Memory B cell (primary cell): Measurements from ENCODE around the gene CST6.
A peak's percentile ranks its signal among the peaks of the same experiment; 100 is the strongest.

Source experiments
- ATAC-seq: fragments of 150-1000 bp; cut with Tn5 transposase; 2 replicates; pipeline ENCODE4 v1.10.0; 2021; ENCODE audit warnings: low read depth, mild to moderate bottlenecking, moderate library complexity
- DNase-seq, 2 donors: peaks; one replicate each; pipeline ENCODE4 v3.0.0; 2022; ENCODE audit warnings: low spot score in 2 of 2
- H3K27ac Mint-ChIP-seq: one replicate; pipeline ENCODE4 v1.8.0; 2022; ENCODE audit warnings: mild to moderate bottlenecking, moderate library complexity, mixed read lengths
- H3K27me3 Mint-ChIP-seq: one replicate; pipeline ENCODE4 v1.8.0; 2022; ENCODE audit warnings: mixed read lengths
- H3K36me3 Mint-ChIP-seq: one replicate; pipeline ENCODE4 v1.8.0; 2022; ENCODE audit warnings: mild to moderate bottlenecking, mixed read lengths
- H3K4me1 Mint-ChIP-seq: one replicate; pipeline ENCODE4 v1.8.0; 2022; ENCODE audit warnings: mixed read lengths
- H3K4me3 Mint-ChIP-seq: one replicate; pipeline ENCODE4 v1.8.0; 2022; ENCODE audit warnings: mild to moderate bottlenecking, moderate library complexity, mixed read lengths
- H3K9me3 Mint-ChIP-seq: one replicate; pipeline ENCODE4 v1.8.0; 2022; ENCODE audit warnings: mixed read lengths

CST6 gene

DNA sequence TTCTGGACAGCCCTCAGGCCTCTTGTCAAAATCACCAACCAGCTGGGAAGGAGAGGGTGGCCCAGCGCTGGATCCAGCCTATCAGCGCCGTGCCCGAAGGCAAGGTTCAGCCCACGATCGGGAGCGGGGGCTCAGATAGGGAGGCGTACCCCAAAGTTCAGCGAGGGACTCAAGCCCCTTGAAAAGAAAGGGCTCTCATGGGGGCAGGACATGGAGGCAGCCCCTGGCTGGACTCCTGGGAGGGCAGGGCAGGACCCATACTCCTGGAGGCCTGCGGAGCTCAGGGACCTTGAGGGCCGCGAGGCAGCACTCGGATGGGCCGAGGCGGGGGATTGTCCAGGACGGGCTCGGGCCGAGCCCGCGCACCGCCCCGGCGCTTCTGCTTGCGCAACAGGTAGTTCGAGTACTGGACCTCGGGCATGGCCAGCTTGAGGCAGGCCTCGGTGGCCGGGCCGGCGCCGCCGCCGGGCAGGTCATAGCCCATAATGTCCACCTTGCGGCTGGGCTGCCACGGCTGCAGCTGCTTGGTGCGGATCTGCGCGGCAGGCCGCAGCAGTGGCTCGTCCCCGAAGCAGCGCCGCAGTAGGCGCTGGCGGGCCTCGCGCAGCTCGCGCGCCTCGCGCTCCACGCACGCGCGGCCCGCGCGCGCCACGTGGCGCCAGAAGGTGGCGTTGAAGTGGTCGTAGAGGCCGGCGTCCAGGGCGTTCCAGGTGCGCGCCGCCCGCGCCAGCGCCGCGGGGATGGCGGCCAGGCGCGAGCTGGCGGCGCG, 30.6 kb downstream of the CST6 start:
- Mint-ChIP-seq H3K27ac (no peak overlapping the region), H3K27me3 (no peaks in the 10 kb centered on the region), H3K4me3 (no peak overlapping the region), H3K9me3 (no peaks in the 10 kb centered on the region), H3K36me3 (no peaks in the 10 kb centered on the region), H3K4me1 (peaks cover 5% of the 10 kb centered on the region)
- ATAC-seq (no peak), DNase-seq (no peak)

DNA sequence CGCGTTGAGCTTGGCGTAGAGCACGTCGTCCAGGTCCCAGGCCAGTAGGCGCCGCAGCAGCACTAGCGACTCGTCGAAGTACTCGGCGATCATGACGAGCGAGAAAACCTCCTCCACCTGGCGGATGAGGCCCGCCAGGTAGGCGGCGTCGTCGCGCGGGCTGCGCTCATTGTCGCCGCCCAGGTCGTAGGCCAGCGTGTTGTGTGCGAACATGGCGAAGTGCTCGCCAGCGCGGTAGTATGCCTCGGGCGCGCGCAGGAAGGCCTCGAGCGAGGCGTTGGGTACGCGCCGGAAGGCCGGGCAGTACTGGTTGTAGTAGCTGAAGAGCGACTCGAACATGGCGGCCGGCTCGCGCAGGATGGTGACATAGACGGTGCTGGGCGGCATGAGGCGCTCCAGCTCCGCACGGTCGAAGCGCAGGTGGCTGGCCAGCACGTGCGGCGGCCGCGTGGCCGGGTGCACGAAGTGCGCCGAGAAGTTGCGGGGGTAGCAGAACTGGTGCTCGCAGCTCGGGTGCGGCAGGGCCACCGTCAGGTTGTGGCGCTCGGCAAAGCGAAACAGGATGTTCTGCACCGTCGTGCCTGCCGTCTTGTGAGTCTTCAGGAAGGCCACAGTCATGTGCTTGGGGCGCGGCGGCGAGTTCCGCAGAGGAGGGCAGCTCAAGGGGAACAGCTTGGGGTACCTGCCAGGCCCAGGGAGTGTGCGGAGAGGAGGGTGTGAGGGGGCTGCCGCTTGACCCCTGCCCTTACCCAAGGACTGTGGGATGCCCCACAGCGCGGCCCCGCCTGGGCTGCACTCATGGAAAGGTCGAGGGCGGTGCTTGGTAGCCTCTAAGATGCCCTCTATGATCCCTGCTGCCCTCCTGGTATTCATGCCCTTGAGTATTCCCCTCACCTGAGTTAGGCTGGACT, 31.4 kb downstream of the CST6 start:
- H3K4me1 Mint-ChIP-seq: peaks cover 5% of the 10 kb centered on the region
- no peaks in the 10 kb centered on the region for H3K36me3 Mint-ChIP-seq
- ATAC-seq: no peak
- H3K4me3 Mint-ChIP-seq: no peak overlapping the region
- H3K27me3 Mint-ChIP-seq: no peaks in the 10 kb centered on the region
- no peak overlapping the region for H3K27ac Mint-ChIP-seq
- no peak for DNase-seq
- H3K9me3 Mint-ChIP-seq: no peaks in the 10 kb centered on the region

DNA sequence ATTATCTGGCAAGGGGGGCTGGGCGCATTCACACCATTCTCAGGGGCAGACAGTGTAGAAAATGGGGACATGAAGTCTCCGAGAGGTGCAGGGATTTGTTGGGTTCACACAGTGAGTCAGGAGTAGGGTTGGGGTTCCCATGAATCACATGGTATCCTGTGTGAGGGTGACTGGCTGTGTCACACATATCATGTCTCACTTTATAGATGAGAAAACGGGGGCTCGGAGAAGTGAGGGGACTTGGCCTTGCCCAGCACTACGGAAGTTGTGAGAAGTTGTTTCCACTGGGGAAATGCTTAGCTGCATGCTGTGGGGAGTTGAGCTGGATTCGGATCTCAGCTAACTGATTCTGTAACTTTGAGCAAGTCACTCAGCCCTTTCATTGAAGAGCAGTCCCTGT, 32.9 kb downstream of the CST6 start:
- peak; percentile 4 for ATAC-seq
- H3K4me1 Mint-ChIP-seq: peaks cover 11% of the 10 kb centered on the region
- H3K4me3 Mint-ChIP-seq: no peak overlapping the region
- peaks cover 3% of the 10 kb centered on the region for H3K27me3 Mint-ChIP-seq
- H3K27ac Mint-ChIP-seq: no peak overlapping the region
- DNase-seq: no peak
- no peaks in the 10 kb centered on the region for H3K36me3 Mint-ChIP-seq
- no peaks in the 10 kb centered on the region for H3K9me3 Mint-ChIP-seq

DNA sequence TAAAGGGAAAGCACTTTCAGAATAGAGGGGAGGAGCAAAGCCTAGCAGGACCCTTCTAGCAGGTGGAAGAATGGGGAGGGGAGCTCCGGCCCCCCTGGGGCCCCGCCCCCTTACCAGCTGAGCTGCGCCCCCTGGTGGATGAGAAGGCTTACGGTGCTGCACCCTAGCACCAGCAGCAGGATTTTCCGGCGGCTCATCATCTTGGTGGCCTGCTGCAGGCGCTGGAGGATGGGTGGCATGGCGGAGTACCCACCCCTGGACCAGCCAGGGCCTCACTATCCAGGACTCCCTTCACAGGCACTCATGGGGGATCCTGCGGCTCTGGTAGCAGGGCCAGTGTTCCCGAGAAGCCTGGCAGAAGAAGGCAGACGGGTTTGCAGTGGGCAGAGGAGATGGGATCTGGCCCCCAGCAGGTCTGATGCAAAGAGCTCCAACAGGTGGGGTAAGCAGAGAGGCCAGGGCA, 33.4 kb downstream of the CST6 start:
- ATAC-seq (peak; percentile 99), DNase-seq (peak; percentile 86 to 87)
- Mint-ChIP-seq H3K27me3 (peaks cover 3% of the 10 kb centered on the region), H3K36me3 (no peaks in the 10 kb centered on the region), H3K9me3 (no peaks in the 10 kb centered on the region), H3K4me3 (no peak overlapping the region), H3K27ac (no peak overlapping the region), H3K4me1 (peaks cover 11% of the 10 kb centered on the region)

DNA sequence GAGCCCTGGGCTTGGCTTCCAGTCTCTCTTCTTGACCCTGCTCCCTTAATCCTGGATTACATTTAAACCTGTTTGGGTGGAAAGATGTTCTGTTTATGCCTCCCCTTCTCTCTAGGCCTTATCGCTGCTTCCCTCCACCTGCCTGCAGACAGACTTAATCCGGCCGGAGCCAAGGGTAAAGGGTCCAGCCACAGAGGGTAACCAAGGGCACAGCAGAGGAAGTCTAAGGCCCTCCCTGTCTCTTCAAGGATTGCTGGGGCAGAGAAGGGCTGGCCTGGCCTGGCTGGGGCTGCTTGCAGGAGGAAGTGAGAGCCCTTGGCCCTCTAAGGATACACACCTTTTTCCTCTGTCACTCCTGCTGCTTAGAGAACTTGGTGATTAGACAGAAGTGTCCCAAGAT, 35.1 kb downstream of the CST6 start:
- ATAC-seq: no peak

DNA sequence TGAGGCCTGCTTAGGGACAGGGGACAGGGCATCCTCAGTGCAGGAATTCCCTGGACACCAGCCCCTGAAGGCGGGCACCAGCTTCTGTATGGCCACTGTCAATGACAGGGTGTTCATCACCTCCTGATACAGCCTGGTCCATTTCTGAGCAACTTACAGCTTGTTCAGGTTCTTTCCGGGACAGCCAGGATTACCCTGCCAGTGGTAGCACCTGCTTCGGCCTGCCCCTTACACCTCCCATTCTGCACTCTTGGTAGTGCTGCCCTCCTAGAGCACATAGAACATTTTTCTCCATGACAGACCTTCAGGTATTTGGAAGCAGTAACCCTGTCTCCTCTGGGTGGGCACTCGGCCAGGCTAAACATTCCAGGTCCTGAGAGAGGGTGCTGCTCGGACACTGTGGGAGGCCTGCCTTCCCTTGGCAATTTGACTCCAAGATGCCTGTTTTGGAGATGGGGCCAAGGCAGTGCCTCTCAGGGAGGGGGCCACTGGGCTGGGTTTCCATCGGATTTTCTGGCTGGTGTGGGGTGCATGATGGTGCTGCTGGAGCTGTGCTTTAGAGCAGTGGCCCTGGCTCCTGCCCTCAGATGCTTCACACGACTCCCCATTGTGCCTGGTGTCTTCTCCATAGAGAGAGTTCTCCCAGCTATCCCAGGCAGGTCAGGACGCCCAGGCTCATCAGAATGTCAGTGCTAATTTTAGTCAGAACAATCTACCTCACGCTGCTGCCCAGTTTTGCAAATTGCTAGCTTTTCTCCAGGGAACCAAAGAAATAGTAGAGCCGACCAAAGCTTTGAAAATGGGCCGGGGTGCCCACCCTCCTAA, 35.9 kb downstream of the CST6 start:
- H3K9me3 Mint-ChIP-seq: no peaks in the 10 kb centered on the region
- DNase-seq: no peak
- H3K36me3 Mint-ChIP-seq: peaks cover 3% of the 10 kb centered on the region
- no peak for ATAC-seq
- peaks cover 19% of the 10 kb centered on the region for H3K4me1 Mint-ChIP-seq
- no peak overlapping the region for H3K4me3 Mint-ChIP-seq
- H3K27me3 Mint-ChIP-seq: peaks cover 3% of the 10 kb centered on the region
- no peak overlapping the region for H3K27ac Mint-ChIP-seq

More for the DNA sequence above, 35.1 kb downstream of the CST6 start:
- no peak for DNase-seq
- H3K27ac Mint-ChIP-seq: no peak overlapping the region
- no peaks in the 10 kb centered on the region for H3K36me3 Mint-ChIP-seq
- H3K4me1 Mint-ChIP-seq: peaks cover 17% of the 10 kb centered on the region
- no peaks in the 10 kb centered on the region for H3K9me3 Mint-ChIP-seq
- no peak overlapping the region for H3K4me3 Mint-ChIP-seq
- peaks cover 3% of the 10 kb centered on the region for H3K27me3 Mint-ChIP-seq

DNA sequence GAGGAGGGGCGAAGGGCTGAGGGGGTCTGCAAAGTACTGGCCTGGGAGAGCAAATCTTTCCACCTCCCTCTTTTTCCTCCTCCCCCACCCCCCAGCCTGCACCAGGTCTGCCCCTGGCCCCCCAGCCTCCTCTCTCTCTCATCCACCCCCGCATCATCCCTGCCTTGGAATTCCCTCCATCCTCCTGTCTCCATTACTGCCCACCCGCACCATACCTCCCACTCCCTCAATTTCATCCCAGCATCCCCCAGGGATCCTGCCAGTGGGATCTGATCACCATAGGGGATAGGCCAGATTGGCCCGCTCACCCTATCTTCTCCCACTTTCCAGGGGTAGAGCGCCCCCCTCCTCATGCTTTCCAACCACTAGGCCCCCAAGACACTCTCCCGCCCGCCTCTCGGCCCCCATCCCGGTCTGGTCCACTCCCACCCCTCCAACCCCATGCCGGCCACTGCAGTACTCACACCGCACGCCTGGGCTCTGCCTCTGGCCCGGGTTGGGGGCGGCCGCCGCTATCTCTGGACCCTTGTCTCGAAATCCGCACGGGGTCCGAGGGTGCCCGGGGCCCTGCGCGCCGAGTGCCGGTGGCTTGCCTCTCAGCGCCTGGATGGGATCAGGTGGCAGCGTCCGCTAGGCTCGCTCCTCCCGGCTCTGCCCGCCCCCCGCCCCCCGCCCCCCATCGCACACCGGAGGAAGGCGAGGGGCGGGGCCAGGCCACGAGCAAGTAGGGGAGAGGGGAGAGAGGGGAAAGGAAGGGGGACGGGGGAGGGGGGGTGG, 36.9 kb downstream of the CST6 start, which contains the start of gene GAL3ST3:
Gene GAL3ST3, minus strand, starts transcription at position 615 of the 777 bp plus-strand sequence. CDS start 3,746 bp downstream, outside the sequence.
- peaks cover 3% of the 10 kb centered on the region for H3K27me3 Mint-ChIP-seq
- no peak for DNase-seq
- no peak for ATAC-seq
- no peak within 1 kb of the TSS for H3K4me3 Mint-ChIP-seq
- peaks cover 5% of the 10 kb centered on the region for H3K36me3 Mint-ChIP-seq
- H3K9me3 Mint-ChIP-seq: no peaks in the 10 kb centered on the region
- peaks cover 24% of the 10 kb centered on the region for H3K4me1 Mint-ChIP-seq
- H3K27ac Mint-ChIP-seq: no peak within 1 kb of the TSS

DNA sequence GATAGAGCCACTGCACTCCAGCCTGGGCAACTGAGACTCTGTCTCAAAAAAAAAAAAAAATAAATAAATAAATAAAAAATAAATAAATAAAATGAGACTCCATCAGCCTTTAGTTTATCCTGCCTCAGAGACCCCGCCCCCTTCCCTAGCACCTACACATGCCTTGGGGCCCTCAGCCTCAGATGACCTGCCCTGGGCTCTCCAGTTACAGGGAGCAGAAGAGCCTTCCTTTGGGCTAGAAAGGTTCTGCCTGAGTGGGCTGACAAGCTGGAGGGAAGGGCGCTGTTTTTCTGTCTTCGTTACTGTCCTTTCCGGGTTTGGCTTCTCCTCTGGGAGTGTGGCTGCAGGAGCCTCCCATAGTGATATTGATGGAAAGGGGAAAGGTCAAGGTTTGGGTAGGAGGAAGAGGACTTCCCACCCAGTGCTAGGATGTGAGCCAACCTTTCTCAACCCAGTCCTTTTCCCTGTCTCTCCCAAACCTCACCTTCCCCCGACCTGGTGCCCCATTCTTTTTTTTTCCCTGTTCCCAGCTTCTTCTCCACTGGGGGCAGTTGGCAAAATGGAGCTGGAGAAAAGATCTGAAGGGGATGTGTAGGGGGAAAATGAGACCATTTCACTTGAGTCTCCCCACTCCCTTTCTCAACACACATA, 38.9 kb downstream of the CST6 start:
- ATAC-seq (no peak), DNase-seq (no peak)
- Mint-ChIP-seq H3K27ac (peak overlapping the region; percentile 90), H3K36me3 (peaks cover 13% of the 10 kb centered on the region), H3K9me3 (no peaks in the 10 kb centered on the region), H3K27me3 (peaks cover 3% of the 10 kb centered on the region), H3K4me3 (peak overlapping the region; percentile 99), H3K4me1 (peaks cover 19% of the 10 kb centered on the region)

DNA sequence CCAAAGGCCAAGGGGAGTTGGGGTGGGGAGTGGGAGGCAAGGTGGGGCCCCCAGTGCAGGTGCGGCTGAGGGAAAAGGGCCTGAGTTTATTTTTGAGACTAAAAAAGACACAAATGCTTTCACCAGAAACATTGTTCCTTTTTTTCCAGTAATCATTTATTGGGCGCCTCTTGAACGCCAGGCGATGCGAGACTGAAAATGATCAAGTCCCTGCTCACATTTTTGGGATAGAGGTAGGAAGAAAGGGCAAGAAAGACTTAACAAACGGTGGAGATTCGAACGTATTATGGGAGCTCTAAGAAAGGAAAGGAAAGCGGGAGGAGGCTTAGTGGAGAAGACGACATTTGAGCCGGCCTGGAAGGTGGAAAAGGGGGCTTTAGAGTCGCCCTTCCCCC, 39.6 kb downstream of the CST6 start:
- Mint-ChIP-seq H3K36me3 (peaks cover 15% of the 10 kb centered on the region), H3K9me3 (no peaks in the 10 kb centered on the region), H3K27ac (peak overlapping the region; percentile 90), H3K4me1 (peaks cover 19% of the 10 kb centered on the region), H3K4me3 (peak overlapping the region; percentile 99), H3K27me3 (peaks cover 3% of the 10 kb centered on the region)
- no peak for DNase-seq
- no peak for ATAC-seq

DNA sequence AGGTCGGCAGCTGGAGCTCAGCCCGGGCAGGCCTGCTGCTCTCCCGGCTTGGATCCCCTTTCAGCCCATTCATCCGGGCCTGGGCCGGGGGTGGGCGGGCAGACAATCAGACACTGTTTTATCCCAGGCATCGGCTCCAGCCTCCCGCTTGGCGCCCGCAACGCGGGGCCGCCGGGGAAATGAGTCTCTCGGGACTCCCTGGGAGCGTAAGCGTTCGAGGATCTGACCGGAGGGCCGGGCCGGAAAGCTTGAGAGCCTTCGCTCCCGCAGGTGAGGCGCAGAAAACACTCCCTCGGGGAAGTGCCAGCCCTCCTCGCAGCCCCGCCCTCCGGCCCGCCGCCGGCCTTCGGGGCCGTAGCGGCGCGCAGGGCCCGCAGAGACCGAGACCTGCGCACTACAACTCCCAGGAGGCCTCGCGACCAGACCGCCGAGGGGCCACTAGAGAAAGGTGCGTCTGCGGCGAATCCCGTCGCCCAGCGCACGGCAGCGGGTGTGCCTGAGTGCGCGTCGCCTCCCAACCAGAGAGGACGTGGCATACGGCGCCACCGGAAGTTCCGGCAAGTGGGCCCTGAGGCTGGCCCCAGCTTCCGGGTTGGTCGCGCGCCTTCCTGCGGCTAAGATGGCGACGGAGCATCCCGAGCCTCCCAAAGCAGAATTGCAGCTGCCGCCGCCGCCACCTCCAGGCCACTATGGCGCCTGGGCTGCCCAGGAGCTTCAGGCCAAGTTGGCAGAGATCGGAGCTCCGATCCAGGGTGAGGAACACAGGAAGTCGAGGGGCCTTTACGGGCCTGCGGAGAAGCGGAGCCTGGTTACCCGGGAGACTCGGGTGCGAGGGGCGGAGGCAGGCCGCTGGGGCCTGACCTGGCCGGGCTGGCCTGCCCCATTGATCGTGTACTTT, 40.2 kb downstream of the CST6 start, which contains the start of gene SF3B2:
Gene SF3B2, plus strand, starts transcription at position 599 of the 898 bp plus-strand sequence. Its CDS starts 21 bp downstream, at position 620.
- Mint-ChIP-seq H3K27me3 (peaks cover 3% of the 10 kb centered on the region), H3K27ac (peak within 1 kb of the TSS; percentile 98), H3K4me3 (peak within 1 kb of the TSS; percentile 99), H3K9me3 (no peaks in the 10 kb centered on the region), H3K36me3 (peaks cover 15% of the 10 kb centered on the region), H3K4me1 (peaks cover 19% of the 10 kb centered on the region)
- DNase-seq (peak; percentile 83 to 87), ATAC-seq (peak; percentile 91)

DNA sequence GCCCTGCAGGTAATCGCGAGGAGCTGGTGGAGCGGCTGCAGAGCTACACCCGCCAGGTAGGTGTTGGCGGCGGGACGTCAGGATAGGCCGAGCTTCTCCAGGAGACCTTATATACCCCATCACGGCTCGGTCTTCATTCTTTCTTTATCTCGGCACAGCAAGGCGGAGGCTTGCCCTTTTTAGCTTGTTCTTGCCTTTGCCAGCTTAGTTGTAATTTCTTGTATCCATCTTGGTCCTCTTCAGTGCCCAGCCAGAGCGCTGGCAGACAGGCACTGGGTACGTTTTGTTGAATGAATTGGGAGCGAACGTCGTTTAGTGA, 40.8 kb downstream of the CST6 start:
- peaks cover 18% of the 10 kb centered on the region for H3K36me3 Mint-ChIP-seq
- H3K9me3 Mint-ChIP-seq: no peaks in the 10 kb centered on the region
- H3K27me3 Mint-ChIP-seq: peaks cover 3% of the 10 kb centered on the region
- no peak for ATAC-seq
- peak overlapping the region; percentile 99 for H3K4me3 Mint-ChIP-seq
- DNase-seq: no peak
- peak overlapping the region; percentile 98 for H3K27ac Mint-ChIP-seq
- H3K4me1 Mint-ChIP-seq: peaks cover 19% of the 10 kb centered on the region

DNA sequence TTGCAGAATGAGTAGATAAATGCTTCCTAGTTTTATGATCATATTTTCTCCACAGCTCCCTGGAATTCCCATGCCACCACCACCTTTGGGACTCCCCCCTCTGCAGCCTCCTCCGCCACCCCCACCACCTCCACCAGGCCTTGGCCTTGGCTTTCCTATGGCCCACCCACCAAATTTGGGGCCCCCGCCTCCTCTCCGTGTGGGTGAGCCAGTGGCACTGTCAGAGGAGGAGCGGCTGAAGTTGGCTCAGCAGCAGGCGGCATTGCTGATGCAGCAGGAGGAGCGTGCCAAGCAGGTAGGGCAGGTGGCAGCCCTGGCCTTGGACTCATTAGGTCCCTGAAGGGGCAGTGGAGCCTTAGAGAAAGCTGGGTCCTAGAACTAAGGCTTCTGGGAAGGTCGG, 43.2 kb downstream of the CST6 start:
- Mint-ChIP-seq H3K4me3 (no peak overlapping the region), H3K27ac (no peak overlapping the region), H3K27me3 (no peaks in the 10 kb centered on the region), H3K36me3 (peaks cover 30% of the 10 kb centered on the region), H3K4me1 (peaks cover 14% of the 10 kb centered on the region), H3K9me3 (no peaks in the 10 kb centered on the region)
- no peak for DNase-seq
- ATAC-seq: no peak
